ENCODE data around the gene CRTC1. TPM values are rescaled to one million over a fixed set of nuclear protein-coding genes. Genes with fewer than 3 reads are reported as not detected.

CRTC1 gene
- total and polyA plus RNA-seq, 2 of the 13 experiments (the other 11 are each of a cell fraction or from before 2014, with no cell fraction given): 2.0 to 2.7 TPM

- no peak for TF ChIP-seq ZFP36L2 (CRISPR knock-in tag; IDR thresholded peaks at IDR 0.05)
- no peak for TF ChIP-seq THAP11 (CRISPR knock-in tag; IDR thresholded peaks at IDR 0.05)
- TF ChIP-seq AHDC1 (CRISPR knock-in tag; IDR thresholded peaks at IDR 0.05; ENCODE audit: borderline replicate concordance): no peak
- no peak for TF ChIP-seq PPARG (CRISPR knock-in tag; conservative IDR thresholded peaks at IDR 0.05)
- TF ChIP-seq HDAC2 (CRISPR knock-in tag; IDR thresholded peaks at IDR 0.05): no peak
- TF ChIP-seq HNF4A (CRISPR knock-in tag; IDR thresholded peaks at IDR 0.05): no peak
- TF ChIP-seq ZNF816 (CRISPR knock-in tag; IDR thresholded peaks at IDR 0.05; ENCODE audit: borderline replicate concordance): no peak
Observed at GRCh38 chr19:18704054-18704453, 20.6 kb downstream of the CRTC1 start (continued).

GRCh38 chr19:18704971-18705370 lies 21.5 kb downstream of the CRTC1 start:
- no peak for ATAC-seq
- CTCF ChIA-PET (ENCODE audit: low intra/inter-chr PET ratio, low total read pairs): no interaction called here
- peaks cover 26% of the 10 kb centered on the region for H3K79me2 ChIP-seq (ENCODE audit: insufficient read depth, low read length)
- no peak for TF ChIP-seq YEATS4 (CRISPR knock-in tag; IDR thresholded peaks at IDR 0.05; ENCODE audit: borderline replicate concordance)
- no peak for TF ChIP-seq SIX1 (CRISPR knock-in tag; IDR thresholded peaks at IDR 0.05; ENCODE audit: borderline replicate concordance)
- TF ChIP-seq TBP (CRISPR knock-in tag; IDR thresholded peaks at IDR 0.05): no peak
- no peak for TF ChIP-seq ZFX (CRISPR knock-in tag; IDR thresholded peaks at IDR 0.05; ENCODE audit: low read depth)
- TF ChIP-seq CHD2 (IDR thresholded peaks at IDR 0.05; ENCODE audit: low read depth, low read length): no peak
- no peak for TF ChIP-seq FOXO4 (CRISPR knock-in tag; conservative IDR thresholded peaks at IDR 0.05)
- TF ChIP-seq STAT6 (CRISPR knock-in tag; IDR thresholded peaks at IDR 0.05; ENCODE audit: borderline replicate concordance): no peak
- no peak for TF ChIP-seq ZNF766 (CRISPR knock-in tag; IDR thresholded peaks at IDR 0.05; ENCODE audit: borderline replicate concordance)

More at GRCh38 chr19:18704971-18705370, 21.5 kb downstream of the CRTC1 start:
- FAIRE-seq (no peak), DNase-seq (ENCODE audit: low spot score) (no peak)
- 97% methylated on average over 7 of the region's 7 CpGs for WGBS (ENCODE audit: low lambda C conversion rate)
- Histone ChIP-seq H3K4me3 (replicated peaks in 1 of 3; ENCODE audit: insufficient read depth in 1 of 3, low read depth in 2 of 3, low read length in 3 of 3) (no peak overlapping the region), H4K20me1 (ENCODE audit: insufficient read depth, low read length) (no peaks in the 10 kb centered on the region), H3K27ac (ENCODE audit: extremely low read length, insufficient read depth, low read length) (no peak overlapping the region), H3K4me1 (ENCODE audit: insufficient read depth, low read length) (no peaks in the 10 kb centered on the region), H3K36me3 (replicated peaks in 1 of 2; ENCODE audit: control insufficient read depth in 1 of 2, insufficient read depth in 2 of 2, low read length in 2 of 2) (no peaks in the 10 kb centered on the region), H3K4me2 (ENCODE audit: low read depth, low read length) (no peak overlapping the region), H3K27me3 (ENCODE audit: control insufficient read depth in 1 of 2, insufficient read depth in 2 of 2, low read length in 2 of 2) (no peaks in the 10 kb centered on the region), H2AFZ (ENCODE audit: low read length) (no peak overlapping the region), H3K9ac (ENCODE audit: insufficient read depth, low read depth, low read length) (no peak overlapping the region), H3K9me3 (ENCODE audit: low read length) (no peaks in the 10 kb centered on the region)
- POLR2A ChIA-PET: no interaction called here
- no TSS peak for BruUV-seq (replicated peaks)
- in situ Hi-C loops (cut with HindIII; ENCODE audit: extremely low pct_ligation_motif_present, low pct_unique_long_range_greater_than_20kb): no loop called here
- intact Hi-C loops (cut with micrococcal nuclease; ENCODE audit: unreplicated experiment): no loop called here

All from HepG2 (cell line).